GM12878 (cell line): ENCODE results near the gene FILIP1L. TPM values are rescaled to one million over a fixed set of nuclear protein-coding genes. Genes with fewer than 3 reads are reported as not detected.

ENCODE experiments used
- ATAC-seq: fragments of 200-7000 bp; cut with Tn5 transposase; 3 replicates; pipeline ENCODE4 v1.9.1; 2020; ENCODE audit warnings: mild to moderate bottlenecking, moderate library complexity
- BruUV-seq: library from RNA; stranded (reverse); fragments of 400-500 nt; replicated peaks from 2 replicates; lab custom pipeline; 2021; lab: Mats Ljungman, UMichigan
- CTCF ChIA-PET: fragments of 300-600 bp; sonication (Branson Sonifier 250); formaldehyde crosslinking; extraction: SDS; loops from one replicate; lab custom pipeline; 2021; ENCODE audit warnings: inconsistent platforms; lab: Yijun Ruan, JAX
- POLR2A ChIA-PET: fragments of 350-600 bp; formaldehyde crosslinking; extraction: SDS; loops from one replicate; lab custom pipeline; 2021; ENCODE audit warnings: inconsistent platforms; lab: Charles Lee
- RAD21 ChIA-PET: fragments of 300-600 bp; sonication (Branson Sonifier 250); formaldehyde crosslinking; loops from one replicate; lab custom pipeline; 2023; ENCODE audit warnings: antibody characterized with exemption; ENCODE audit not compliant: unreplicated experiment; lab: Charles Lee
- SMC1A ChIA-PET: fragments of 300-600 bp; sonication (Branson Sonifier 250); formaldehyde crosslinking; loops from one replicate; lab custom pipeline; 2023; ENCODE audit not compliant: unreplicated experiment, uncharacterized antibody; lab: Charles Lee
- DNase-seq: peaks from one replicate; pipeline ENCODE4 v3.0.0-alpha.2; 2011; ENCODE audit warnings: low read depth, low spot score
- FAIRE-seq: peaks from 3 replicates; lab custom pipeline; 2011; peaks lifted over from hg19 to GRCh38; lab: Jason Lieb, UNC
- H2AFZ ChIP-seq: 2 replicates; pipeline ENCODE4 v1.6.0; 2011; ENCODE audit warnings: low read depth, low read length, control low read depth; ENCODE audit not compliant: control insufficient read depth
- H3K27ac ChIP-seq: 2 replicates; pipeline ENCODE4 v1.5.1; 2011; ENCODE audit warnings: control low read depth; ENCODE audit not compliant: control insufficient read depth, insufficient read depth
- H3K27me3 ChIP-seq, 2 experiments: replicated peaks in 1 of 2; 2 replicates each; pipeline versions ENCODE4 v1.6.0 to v1.6.1; 2011; ENCODE audit warnings: low read length in 1 of 2; ENCODE audit not compliant: control insufficient read depth in 2 of 2, insufficient read depth in 2 of 2
- H3K36me3 ChIP-seq, 2 experiments: 2 replicates each; pipeline ENCODE4 v1.5.1; 2011; ENCODE audit warnings: low read length in 1 of 2; ENCODE audit not compliant: control insufficient read depth in 2 of 2, insufficient read depth in 2 of 2
- H3K4me1 ChIP-seq: 2 replicates; pipeline ENCODE4 v1.6.1; 2011; ENCODE audit warnings: mild to moderate bottlenecking, low read length, moderate library complexity, mixed read lengths; ENCODE audit not compliant: control insufficient read depth, insufficient read depth
- H3K4me2 ChIP-seq: 2 replicates; pipeline ENCODE4 v1.6.0; 2011; ENCODE audit warnings: control low read depth; ENCODE audit not compliant: control insufficient read depth, insufficient read depth
- H3K4me3 ChIP-seq: fragments of 200-600 bp; sonication (generic); 2 replicates; pipeline ENCODE4 v1.5.1; 2016
- H3K79me2 ChIP-seq: 2 replicates; pipeline ENCODE4 v1.6.0; 2011; ENCODE audit warnings: low read length; ENCODE audit not compliant: control insufficient read depth, insufficient read depth
- H3K9ac ChIP-seq: 2 replicates; pipeline ENCODE4 v1.8.0; 2011; ENCODE audit warnings: low read length, control low read depth, mixed read lengths; ENCODE audit not compliant: control insufficient read depth, insufficient read depth
- H3K9me3 ChIP-seq: replicated peaks from 3 replicates; pipeline ENCODE4 v1.5.1; 2011; ENCODE audit warnings: mild to moderate bottlenecking, low read length; ENCODE audit not compliant: control insufficient read depth, insufficient read depth
- H4K20me1 ChIP-seq: 2 replicates; pipeline ENCODE4 v1.6.0; 2011; ENCODE audit not compliant: control insufficient read depth, insufficient read depth
- BCL3 ChIP-seq: IDR thresholded peaks from 2 replicates; pipeline ENCODE4 v1.6.1; 2011; ENCODE audit warnings: borderline replicate concordance, low read depth, mild to moderate bottlenecking, moderate library complexity, low read length; ENCODE audit not compliant: insufficient read depth, poor library complexity, severe bottlenecking
- MTA2 ChIP-seq: fragments of 450-650 bp; IDR thresholded peaks from 2 replicates; pipeline ENCODE4 v1.6.1; 2016; ENCODE audit warnings: low read depth, mild to moderate bottlenecking, moderate library complexity
- PAX8 ChIP-seq: fragments of 450-650 bp; IDR thresholded peaks from 2 replicates; pipeline ENCODE4 v1.6.1; 2017; ENCODE audit warnings: mild to moderate bottlenecking, moderate library complexity
- SPI1 ChIP-seq: IDR thresholded peaks from 2 replicates; pipeline ENCODE4 v1.6.1; 2011; ENCODE audit warnings: low read depth, mild to moderate bottlenecking, low read length, moderate library complexity, borderline replicate concordance; ENCODE audit not compliant: insufficient read depth
- WGBS: methylation state at CpG from one replicate; pipeline ENCODE4 v1.1.6; 2016; ENCODE audit warnings: low lambda C conversion rate; ENCODE audit not compliant: insufficient replicate concordance, insufficient coverage; ENCODE audit errors: missing lambda C conversion rate; 5-methylcytosine and 5-hydroxymethylcytosine counted together
- in situ Hi-C: fragments of 300-500 bp; cut with MboI; formaldehyde crosslinking; loops from 9 replicates; pipeline ENCODE4 v1.14.3; 2018; ENCODE audit warnings: mixed read lengths
- intact Hi-C: fragments of 100-400 bp; cut with micrococcal nuclease; formaldehyde crosslinking; loops from one replicate; pipeline ENCODE4 v1.14.2; 2022; ENCODE audit not compliant: unreplicated experiment
- polyA plus RNA-seq, 11 experiments: library from polyadenylated mRNA; depleted of rRNA in 4 of 11; unstranded in 6 of 11; stranded (reverse) in 5 of 11; fragments of >200 nt; fragmentation: Nextera tagmentation in 4 of 11; fragmentation: Illumina TruSeq in 1 of 11; extraction: Ambion mirVana in 4 of 11; extraction: Trizol in 1 of 11; gene quantifications; 1 replicate in 1 of 11; 2 replicates in 10 of 11; pipeline versions ENCODE4 v1.2.1 to v1.2.3, GENCODE V29; 2011 to 2016; ENCODE audit warnings: inconsistent platforms in 2 of 11, missing spikeins in 2 of 11, low read depth in 1 of 11
- total RNA-seq, 4 experiments: library from RNA; depleted of rRNA in 3 of 4; stranded (reverse); fragments of >200 nt in 3 of 4; fragmentation: Illumina TruSeq in 1 of 4; extraction: Trizol in 1 of 4; gene quantifications; 2 replicates each; pipeline versions ENCODE4 v1.2.1 to v1.2.3, GENCODE V29; 2013 to 2021

Gene FILIP1L
- total and polyA plus RNA-seq, 10 of the 15 experiments (the other 5 are each of a cell fraction or from before 2014, with no cell fraction given), result 0.24 to 6.1 (median 3.5) TPM

GRCh38 chr3:99881121-99881524 lies 233.2 kb downstream of the FILIP1L start:
- Histone ChIP-seq H4K20me1 (no peaks in the 10 kb centered on the region), H3K4me2 (no peak overlapping the region), H3K4me3 (no peak overlapping the region), H3K9ac (no peak overlapping the region), H3K27me3 (no peaks in the 10 kb centered on the region), H2AFZ (no peak overlapping the region), H3K4me1 (no peaks in the 10 kb centered on the region; the same call in 1 of the 2 replicates), H3K36me3 (no peaks in the 10 kb centered on the region), H3K9me3 (no peaks in the 10 kb centered on the region), H3K79me2 (no peaks in the 10 kb centered on the region; the same call in 1 of the 2 replicates), H3K27ac (no peak overlapping the region)
- ATAC-seq, result 0 out of 3 replicates have a peak, but pooled peaks have one; percentile 19
- RAD21 ChIA-PET, result no interaction called here
- no TSS peak for BruUV-seq
- TF ChIP-seq BCL3, result no peak
- no peak for FAIRE-seq
- DNase-seq, result no peak
- intact Hi-C loops, result no loop called here
- CTCF ChIA-PET, result no interaction called here
- WGBS, result 97% methylated on average over 2 of the region's 2 CpGs
- in situ Hi-C loops, result no loop called here
- SMC1A ChIA-PET, result interaction anchor here (0.6 to 1.9 kb wide), 2 partner anchors 10 to 49 kb away, joined by 3 to 5 read pairs; no protein-coding TSS in a partner anchor
- POLR2A ChIA-PET, result interaction anchor here (0.6 to 0.7 kb wide), 2 partner anchors 69 to 223 kb away, joined by 4 read pairs; no protein-coding TSS in a partner anchor

GRCh38 chr3:99879275-99879674 lies 235.0 kb downstream of the FILIP1L start:
- intact Hi-C loops (no loop called here), in situ Hi-C loops (no loop called here)
- RAD21 ChIA-PET, result interaction anchor here (0.6 to 1.8 kb wide), 3 partner anchors 11 to 35 kb away, joined by 3 to 8 read pairs (median 4); no protein-coding TSS in a partner anchor
- Histone ChIP-seq H3K36me3 (no peaks in the 10 kb centered on the region), H3K4me2 (no peak overlapping the region), H3K27ac (no peak overlapping the region), H3K9me3 (no peaks in the 10 kb centered on the region), H3K4me1 (no peaks in the 10 kb centered on the region; the same call in 1 of the 2 replicates), H2AFZ (no peak overlapping the region), H4K20me1 (no peaks in the 10 kb centered on the region), H3K27me3 (no peaks in the 10 kb centered on the region), H3K4me3 (no peak overlapping the region), H3K9ac (no peak overlapping the region), H3K79me2 (peaks cover 5% of the 10 kb centered on the region; the same call in 1 of the 2 replicates)
- CTCF ChIA-PET, result interaction anchor here (0.8 to 1.8 kb wide), 5 partner anchors 9 to 29 kb away, joined by 3 to 5 read pairs (median 3); no protein-coding TSS in a partner anchor
- SMC1A ChIA-PET, result interaction anchor here (0.6 to 1.8 kb wide), 7 partner anchors 9 to 109 kb away, joined by 3 to 9 read pairs (median 4); no protein-coding TSS in a partner anchor
- 96% methylated on average over 2 of the region's 2 CpGs for WGBS
- no peak for ATAC-seq
- no peak for FAIRE-seq
- DNase-seq, result no peak
- TF ChIP-seq PAX8, result no peak
- peak; percentile 81; the same call in 1 of the 2 replicates for TF ChIP-seq MTA2
- peak; percentile 82 for TF ChIP-seq SPI1
- POLR2A ChIA-PET, result no interaction called here
- no TSS peak for BruUV-seq
